DMS 273 (cell line): ENCODE data around the gene KL.
A peak's percentile ranks its signal among the peaks of the same experiment; 100 is the strongest.

Experiments used
- DNase-seq: peaks from one replicate; lab custom pipeline; 2025; ENCODE audit not compliant: unreplicated experiment; lab: John Stamatoyannopoulos, UW

Gene KL

GRCh38 chr13:33079960-33080359 lies 63.7 kb downstream of the KL start:
- DNase-seq = no peak

GRCh38 chr13:33080972-33081590 lies 64.9 kb downstream of the KL start:
- DNase-seq = no peak

DNA sequence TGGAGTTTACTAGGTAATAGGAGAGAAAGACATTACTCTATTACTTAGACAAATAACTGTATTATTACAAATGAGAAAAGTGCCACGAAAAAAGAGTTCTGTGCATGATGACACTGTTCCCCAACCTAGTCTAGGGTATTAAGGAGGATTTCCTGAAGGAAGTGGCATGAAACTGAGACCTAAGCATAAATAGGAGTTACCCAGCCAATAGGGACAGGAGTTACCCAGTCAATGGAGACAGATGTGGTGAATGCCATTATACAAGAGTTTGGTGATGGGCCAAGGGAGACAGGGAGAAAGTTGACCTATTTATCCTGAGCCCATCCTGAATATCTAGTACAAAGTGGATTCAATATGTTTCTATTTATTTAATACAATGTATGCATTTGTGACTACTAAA lies 65.4 kb downstream of the KL start:
- DNase-seq = peak; percentile 24

- DNase-seq = no peak
Observed at GRCh38 chr13:33083054-33083453, 66.8 kb downstream of the KL start.

GRCh38 chr13:33087091-33087490 lies 70.9 kb downstream of the KL start:
- DNase-seq = no peak

- DNase-seq = no peak
Observed at GRCh38 chr13:33087790-33088189, 71.6 kb downstream of the KL start.

GRCh38 chr13:33089311-33089710 lies 73.1 kb downstream of the KL start:
- DNase-seq = no peak

DNA sequence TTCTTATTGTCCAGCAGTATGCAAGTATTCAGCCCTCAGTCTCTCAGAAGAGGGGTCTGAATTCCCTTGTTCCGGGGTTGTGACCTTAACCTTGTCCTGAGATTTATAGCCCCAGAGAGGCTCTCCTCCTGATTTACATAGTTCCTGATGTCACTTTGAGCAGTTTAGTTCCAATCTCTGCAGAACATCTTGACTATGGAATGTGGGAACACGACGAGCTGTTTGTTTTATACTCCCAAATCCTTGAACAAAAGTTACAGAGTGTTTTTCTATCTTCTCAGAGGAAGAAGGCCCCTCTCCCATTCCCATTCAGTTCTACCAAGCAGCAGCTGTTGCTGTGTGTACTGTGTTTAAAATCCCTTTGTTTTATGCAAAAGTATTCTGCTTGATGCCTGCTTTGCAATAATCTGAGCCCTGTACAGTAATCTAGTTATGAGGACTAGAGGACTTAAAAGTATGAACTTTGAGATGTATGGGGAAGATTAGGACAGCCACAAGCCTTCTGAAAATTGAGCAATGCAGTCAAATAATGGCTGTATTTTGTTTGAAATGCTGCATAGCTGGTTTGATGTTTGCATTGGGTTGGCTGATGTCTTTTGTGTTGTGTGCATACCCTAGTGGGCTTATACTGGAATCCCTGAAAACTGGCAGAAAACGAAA lies 74.7 kb downstream of the KL start:
- DNase-seq = no peak

GRCh38 chr13:33091415-33091774 lies 75.2 kb downstream of the KL start:
- DNase-seq = no peak

GRCh38 chr13:33092073-33092987 lies 76.1 kb downstream of the KL start:
- no peak for DNase-seq

DNA sequence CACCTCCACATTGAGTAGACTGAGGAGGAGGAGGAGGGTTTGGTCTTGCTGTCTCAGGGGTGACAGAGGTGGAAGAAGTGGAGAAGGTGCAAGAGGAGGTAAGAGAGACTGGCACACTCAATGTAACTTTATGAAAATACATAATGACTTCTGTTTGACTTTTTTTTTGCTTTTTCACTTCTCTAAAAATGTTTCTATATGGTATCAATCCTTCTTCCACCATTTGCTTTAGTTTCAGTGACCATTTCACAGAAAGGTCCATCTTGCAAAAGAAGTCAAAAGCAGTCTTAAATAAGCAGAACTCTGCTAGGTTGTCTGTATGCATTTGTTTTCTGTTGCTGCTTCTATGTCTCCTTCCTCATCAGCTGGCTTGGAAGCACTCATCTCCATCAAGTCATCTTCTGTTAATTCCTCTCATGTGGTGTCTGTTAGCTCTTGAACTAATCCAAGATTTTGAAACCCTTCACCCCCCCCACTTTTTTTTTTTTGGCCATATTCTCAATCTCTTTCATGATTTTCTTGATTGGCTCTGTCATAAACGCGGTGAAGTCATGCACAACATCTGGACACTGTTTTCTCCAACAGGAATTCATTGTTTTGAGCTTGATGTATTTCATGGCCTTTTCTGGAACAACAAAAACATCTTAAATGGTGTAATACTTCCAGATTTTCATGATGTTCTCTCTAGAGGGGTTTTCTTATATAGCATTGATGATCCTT lies 80.8 kb downstream of the KL start:
- DNase-seq = no peak

- DNase-seq = no peak
Observed at GRCh38 chr13:33099860-33100259, 83.6 kb downstream of the KL start.

DNA sequence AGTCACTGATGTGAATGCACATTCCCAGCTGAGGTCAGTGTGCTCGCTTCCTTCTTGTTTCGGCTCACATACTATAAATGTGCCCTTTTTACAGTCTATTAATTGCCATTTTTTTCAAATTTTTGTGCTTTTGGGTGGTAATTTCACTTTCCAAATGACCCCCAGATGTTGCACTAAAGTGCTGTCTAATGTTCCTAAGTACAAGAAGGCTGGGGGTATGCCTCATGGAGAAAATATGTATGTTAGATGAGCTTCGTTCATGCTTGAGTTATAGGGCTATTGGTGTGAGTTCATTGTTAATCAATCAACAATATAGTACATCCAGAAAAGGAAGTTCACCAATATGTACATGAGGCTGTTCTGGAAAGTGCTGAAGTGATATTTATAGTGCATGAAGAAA lies 84.7 kb downstream of the KL start:
- DNase-seq = no peak

- no peak for DNase-seq
Observed at GRCh38 chr13:33101835-33102234, 85.6 kb downstream of the KL start.

- no peak for DNase-seq
Observed at GRCh38 chr13:33103457-33103856, 87.2 kb downstream of the KL start.

- DNase-seq = no peak
Observed at GRCh38 chr13:33105387-33106005, 89.3 kb downstream of the KL start.

DNA sequence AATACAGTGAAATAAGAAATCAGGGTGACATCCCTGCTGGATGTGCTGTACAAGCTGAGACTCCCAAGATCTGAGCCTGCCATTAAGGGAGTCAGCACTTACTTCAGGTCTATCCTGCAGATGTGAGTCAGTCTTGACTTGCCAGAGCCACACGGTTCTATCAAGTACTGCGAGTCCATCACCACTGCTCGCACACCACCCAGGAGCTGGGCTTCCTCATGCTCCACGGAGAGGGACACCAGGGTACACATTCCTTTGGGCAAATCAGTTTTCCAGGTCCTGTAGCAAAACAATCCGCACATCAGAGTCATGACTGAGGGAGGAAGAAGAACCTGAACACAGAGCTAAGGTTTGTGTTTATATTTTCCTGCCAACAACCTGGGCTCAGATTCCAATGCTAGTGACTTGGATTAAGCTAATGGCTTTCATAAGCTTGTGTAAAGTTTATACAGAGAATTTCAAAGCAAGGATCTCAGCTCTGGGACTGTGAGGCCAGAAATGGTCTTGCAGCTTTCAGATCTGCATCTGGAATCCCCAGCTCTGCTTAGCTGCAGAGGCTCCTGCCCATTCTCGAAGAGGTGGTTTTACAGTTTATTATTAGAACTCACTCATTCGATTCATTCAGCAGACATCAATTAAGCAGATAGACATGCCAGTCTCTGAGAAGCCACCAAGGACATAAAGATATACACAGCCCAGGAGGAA lies 90.6 kb downstream of the KL start:
- DNase-seq = no peak

GRCh38 chr13:33107361-33107760 lies 91.1 kb downstream of the KL start:
- DNase-seq = no peak

DNA sequence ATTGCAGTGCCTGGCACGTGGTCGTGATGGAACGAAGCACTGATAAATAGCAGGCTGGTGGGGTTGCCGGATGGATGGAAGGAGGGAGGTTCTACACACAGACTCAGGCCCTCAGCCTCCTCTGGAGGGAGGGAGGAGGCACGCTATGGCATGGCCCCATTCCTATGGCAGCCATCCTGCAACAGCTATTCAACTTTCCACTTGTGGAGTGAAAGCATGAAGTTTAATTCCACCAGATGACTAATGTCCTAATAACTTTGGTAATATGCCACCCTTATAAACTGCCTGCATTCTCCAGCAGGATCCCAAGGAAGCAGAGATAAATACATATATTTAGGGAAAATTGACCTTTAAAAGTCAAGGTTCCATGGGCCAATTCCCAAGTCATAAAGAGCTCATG lies 92.4 kb downstream of the KL start:
- DNase-seq = no peak

DNA sequence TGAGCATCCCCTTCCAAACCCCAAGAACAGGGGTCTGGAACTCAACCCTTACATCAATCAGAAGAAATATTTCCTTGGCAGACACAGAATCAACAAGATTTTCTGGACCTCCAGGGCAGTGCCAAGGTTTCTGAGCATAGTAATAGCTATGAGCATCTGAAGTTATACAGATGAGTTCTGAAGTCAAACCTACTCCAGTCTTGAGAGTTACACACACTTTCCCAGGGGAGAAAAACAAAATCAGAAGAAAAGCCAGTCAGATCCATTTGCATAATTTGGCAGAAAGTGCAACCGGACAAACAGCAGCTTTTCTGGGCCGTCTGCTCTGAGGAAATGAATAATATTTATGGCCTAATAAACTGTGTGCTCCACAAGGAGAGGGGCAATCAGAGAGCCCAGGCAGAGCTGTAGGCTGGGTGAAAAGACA lies 93.1 kb downstream of the KL start:
- no peak for DNase-seq
